HG02798 (cell line): ENCODE results near the gene SOHLH1.

Experiments used
- ATAC-seq: cut with Tn5 transposase; IDR thresholded peaks from one replicate; pipeline ENCODE4 v1.9.1; 2021; ENCODE audit warnings: mild to moderate bottlenecking; ENCODE audit not compliant: unreplicated experiment, poor library complexity

SOHLH1 gene, protein sequence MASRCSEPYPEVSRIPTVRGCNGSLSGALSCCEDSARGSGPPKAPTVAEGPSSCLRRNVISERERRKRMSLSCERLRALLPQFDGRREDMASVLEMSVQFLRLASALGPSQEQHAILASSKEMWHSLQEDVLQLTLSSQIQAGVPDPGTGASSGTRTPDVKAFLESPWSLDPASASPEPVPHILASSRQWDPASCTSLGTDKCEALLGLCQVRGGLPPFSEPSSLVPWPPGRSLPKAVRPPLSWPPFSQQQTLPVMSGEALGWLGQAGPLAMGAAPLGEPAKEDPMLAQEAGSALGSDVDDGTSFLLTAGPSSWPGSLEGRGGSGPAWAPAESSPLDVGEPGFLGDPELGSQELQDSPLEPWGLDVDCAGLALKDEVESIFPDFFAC

DNA sequence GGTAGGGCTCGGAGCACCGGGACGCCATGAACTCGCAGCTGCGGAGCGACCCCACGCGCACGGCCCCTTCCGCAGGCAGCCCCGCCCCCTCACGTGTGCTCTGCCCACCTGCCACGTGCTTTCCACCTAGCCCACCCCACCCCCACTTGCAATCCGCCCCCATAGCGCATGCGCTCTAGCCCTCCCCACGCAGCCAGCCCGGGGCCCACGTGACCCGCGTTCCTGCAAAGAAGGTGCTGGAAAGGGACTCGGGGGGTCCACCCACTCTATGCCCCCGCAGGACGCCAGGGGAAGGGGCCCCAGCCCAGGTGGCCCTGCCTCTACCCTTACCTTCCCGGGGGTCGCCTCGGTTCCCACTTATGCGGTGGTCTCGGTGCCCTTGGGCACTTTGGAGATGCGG is at the start of gene SOHLH1:
TSS of gene SOHLH1 (minus strand) at position 42 of the 400 bp plus-strand sequence. CDS start at position 28, 14 bp downstream.
- no peak for ATAC-seq

DNA sequence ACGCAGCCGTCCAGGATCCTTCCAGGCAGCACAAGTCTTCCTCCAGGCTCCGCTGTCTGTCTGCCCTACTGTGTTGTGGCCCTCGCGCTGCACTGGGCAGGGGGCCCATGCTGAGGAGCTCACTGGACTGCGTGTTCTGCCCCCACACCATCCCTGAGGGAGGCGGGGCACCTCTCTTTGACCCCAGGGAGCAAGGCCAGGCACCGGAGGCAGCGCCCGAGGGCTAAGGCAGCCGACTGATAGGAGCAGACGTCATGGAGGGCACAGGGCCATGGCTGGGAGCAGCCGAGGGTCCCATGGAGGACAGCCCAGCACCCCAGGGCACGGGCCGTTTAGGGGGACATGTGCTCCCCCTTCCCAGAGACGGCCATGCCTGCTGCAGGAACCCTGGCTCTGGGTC is 49.4 kb upstream of the SOHLH1 start:
- no peak for ATAC-seq

DNA sequence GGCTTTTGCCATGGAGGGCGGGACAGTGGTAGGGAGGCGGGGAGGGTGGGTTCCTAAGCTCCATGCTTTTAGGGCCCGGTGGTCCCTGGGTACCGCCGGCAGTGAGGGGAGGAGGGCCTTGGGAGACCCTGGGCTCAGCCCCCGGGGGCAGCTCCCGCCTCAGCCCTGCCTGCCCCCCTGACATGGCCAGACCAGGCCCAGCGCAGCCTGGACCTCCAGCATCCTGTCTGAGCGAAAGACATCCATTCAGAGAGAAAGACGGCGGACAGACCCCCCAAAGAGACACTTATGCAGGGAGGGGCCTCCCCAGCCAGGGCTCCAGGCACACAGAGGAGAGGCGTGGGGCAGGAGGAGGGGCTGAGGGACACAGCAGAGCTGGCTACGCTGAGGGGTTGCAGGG is 48.0 kb upstream of the SOHLH1 start:
- no peak for ATAC-seq

DNA sequence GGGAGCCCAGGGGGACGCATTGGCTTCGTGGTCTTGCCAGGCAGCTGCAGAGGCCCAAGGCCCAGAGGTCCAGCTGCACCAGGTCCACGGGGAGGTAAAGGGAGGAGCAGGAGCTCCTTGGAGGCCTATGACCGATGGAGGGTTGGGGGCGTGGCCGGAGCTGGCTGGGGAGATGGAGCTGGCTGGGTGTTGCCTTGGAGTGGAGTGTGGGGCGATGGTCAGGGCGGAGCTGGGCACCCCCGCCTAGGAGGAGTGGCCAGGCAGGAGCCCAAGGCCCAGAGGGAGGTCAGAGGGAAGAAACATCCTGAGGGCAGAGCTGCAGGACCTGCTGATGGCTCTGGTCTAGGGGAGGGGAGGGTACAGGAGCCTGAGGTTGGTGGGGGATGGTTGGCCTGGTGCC is 47.3 kb upstream of the SOHLH1 start:
- no peak for ATAC-seq

DNA sequence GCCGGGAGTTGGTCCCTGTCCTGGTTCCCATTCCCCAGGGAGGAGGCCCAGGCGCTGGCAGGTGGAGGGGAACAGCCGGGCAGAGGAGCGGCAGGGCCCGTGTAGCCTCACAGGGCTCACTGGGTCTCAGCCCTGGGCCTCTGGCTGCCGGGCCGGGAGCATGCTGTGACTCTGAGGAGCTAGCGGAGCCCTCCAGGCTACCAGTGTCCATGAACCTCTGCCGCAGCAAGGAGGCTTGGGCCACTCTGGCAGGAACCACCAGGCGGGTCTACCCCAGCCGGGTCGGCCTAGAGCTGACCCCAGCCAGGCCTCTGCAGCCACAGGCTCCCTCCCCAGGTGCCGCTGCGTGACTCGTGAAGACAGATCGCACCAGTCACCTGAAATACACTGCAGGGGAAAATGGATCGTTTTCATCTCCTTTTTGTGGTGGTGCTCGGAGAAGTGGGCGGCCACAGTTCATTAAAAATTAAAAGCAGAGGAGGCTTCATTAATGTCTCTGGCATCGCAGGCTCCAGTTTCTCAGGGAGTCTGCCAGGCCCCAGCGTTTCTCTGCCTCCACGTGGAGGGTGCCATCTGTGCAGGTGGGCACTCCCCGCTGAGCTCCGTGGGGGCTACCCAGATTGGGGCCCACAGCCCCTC is 46.5 kb upstream of the SOHLH1 start:
- ATAC-seq = no peak

DNA sequence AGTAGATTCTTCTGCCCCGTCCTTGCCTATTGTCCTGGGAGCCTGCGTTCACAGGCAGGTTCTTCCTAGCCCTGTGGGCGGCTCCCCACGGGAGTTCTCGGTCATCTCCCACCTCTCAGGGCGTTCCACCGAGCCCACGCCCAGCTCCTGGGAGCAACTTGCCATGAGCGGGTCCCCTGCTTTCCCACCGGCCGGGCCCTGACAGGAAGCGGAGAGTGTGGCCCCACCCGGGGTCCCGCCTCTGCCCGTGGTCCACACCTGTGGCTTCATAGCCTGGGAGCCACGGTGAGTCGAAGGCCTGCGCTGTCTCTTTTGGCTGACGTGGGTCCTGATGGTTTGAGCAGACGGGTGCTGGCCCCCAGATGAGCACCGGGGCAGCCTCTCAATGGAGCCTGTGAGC is 45.9 kb upstream of the SOHLH1 start:
- no peak for ATAC-seq

DNA sequence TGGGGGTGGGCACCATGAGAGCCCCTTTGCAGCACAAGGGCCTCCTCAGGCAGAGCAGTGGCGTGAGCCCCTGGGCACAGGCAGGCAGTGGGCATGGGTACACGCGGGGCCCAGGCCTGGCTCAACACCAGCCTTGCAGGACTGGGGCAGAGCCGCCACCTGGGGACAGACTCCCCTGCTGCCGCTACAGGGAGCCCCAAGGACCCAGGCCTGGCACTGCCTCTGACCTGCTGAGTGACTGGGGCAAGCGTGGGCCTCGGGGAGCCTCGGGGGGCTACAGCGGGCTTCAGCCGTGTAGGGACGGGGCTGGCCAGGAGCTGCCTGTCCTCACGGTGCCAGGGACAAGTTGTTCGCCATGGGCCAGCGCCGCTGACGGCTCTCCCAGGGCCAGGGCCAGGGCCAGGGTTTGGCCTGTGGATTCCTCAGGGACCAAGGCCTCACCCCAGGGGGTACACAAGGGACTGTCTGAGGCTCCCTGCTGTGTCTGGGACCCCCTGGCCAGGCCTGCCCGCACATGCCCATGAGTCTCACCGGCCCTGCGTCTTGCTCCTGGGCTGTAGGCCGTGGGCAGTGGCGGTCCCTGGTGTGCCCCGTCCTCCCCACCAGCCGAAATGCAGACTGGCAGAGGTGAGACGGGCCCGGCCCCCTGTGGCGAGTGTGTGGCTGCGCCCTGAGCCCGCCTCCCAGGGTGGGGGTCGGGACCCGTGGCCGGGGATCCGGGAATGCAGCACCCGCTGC is 45.2 kb upstream of the SOHLH1 start:
- no peak for ATAC-seq

DNA sequence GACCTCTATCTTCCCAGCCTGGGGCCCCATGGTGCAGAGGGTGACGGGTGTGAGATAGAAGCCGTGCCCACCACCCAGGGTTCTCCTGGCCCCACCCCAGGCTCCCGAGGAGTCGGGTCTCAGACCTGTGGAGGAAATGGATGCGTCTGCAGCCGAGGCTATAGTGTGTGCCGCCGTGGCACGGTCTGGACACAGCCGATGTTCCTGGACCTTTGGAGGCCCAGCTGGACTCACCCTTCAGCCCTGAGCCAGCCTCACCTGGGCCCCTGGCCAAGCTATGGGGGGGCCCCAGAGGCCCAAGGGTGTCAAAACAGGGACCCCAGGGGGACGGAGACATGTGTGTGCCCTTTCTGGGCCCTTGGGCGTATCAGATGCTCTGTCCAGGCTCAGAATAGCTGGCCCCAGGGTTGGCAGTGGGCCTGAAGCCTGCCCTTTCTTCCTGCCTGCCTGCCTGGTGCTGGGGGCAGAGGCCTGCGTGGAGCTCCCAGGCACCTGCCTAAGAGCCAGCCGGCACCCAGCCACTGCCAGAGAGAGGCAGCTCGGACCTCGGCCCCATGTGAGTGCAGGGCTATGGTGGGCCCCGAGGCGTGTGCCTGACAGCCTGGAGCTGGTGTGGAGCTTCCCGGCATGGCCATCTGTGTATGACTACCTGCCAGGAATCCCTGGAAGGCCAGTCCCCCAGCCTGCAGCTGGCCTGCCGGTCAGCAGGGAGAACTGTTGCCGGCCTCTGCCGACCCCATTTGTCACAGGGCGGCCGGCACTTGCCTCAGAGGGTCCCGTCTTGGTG is 44.5 kb upstream of the SOHLH1 start:
- no peak for ATAC-seq

DNA sequence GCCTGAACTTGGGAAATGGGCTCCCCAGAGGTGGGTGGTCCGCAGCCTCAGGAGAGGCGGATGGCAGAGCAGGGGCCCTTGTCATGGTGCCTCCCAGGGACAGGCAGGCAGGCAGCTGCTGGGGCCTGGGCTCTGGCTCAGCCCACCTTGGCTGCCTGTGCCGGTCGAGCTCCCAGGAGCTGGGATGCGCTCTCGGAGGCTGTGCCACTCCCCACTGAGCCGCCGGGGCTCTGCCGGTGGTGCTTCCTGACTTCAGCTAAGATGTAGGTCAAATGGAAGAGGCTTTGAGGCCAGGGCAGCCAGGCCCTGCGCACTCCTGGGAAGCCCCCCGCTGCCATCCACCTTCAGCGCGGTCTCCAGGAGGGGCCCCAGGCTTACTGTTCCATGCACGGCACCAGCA is 43.7 kb upstream of the SOHLH1 start:
- ATAC-seq = no peak

DNA sequence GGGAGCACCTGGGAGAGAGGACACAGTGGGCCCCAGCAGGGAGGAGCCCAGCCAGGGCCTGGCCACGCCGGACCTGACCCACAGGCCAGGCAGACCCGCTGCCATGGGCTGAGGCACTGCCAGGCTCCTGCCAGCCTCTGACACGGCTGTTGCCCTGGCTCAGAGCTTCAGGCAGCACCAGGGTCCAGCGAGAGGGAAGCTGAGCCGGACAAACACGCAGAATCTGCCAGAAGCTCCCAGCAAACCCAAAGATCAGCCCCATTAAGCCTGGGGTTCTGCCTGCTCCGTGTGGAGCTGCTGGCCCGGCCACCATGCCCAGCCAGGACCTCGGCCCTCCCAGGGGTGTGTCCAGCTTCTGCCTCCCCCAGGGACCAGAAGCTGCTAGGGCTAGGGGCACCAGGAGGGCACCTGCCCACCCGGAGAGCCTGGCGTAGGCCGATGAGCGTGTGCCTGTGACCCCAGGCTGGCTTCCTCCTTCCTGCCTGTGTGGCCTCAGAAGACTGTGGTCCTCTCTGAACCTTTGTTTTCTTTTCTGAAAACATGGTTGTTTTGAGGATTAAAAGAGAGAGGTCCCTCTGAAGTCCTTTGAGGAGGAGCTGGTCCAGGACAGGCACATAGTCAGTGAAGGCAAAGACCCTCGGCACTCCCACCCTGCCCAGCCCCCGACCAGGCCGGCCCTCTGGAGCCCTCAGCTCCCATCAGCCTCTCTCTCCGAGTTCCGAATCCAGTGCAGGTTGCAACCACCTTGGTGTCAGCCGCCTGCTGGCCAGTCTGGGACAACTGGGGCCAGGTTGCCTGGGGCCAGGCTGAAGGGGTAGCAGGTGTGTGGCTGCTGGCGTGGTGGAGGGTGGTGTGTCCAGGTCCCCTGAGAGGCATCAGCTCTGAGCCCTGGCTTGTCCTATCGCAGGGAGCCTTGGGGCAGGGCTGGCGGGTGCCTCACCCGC is 42.3 kb upstream of the SOHLH1 start:
- ATAC-seq = no peak

DNA sequence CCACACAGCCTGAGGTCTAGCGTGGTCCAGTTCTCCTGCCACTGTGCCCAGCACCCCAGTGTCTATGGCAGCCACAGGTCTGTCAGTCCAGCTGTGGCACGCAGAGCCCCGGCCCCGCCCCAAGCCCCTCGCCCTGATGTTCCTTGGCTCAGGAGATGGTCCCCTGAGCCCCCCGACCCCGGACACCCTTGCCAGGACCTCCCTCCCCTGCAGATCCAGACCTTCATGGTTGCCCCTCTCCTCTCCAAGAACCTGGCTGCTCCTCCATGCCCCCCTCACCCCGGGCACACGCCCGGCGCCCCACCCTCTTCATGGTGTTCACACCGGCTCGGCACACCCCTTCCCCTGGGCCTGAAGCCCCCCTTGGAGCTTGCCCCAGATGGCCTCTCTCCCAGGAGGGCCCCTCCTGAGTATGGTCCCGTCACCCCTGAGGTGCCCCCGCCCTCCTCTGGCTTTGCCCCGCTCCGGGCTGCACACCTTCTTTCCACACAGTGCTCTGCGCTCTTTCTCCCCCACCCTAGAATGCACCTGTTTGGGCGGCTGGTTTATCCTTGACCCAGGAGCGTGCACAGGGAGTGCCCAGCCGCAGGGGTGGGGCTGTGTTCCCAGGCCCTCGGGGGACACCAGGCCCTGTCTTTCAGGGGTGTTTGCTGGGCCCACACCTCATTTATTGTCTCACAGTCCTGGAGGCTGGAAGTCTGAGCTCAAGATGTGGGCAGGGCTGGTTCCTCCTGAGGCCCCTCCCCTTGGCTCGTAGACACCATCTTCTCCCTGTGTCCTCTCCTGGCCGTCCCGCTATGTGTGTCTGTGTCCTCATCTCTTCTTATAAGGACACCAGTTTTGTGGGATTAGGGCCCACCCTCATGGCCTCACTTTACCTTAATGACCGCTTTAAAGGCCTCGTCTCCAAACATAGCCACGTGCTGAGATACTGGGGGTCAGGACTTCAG is 40.3 kb upstream of the SOHLH1 start:
- no peak for ATAC-seq

DNA sequence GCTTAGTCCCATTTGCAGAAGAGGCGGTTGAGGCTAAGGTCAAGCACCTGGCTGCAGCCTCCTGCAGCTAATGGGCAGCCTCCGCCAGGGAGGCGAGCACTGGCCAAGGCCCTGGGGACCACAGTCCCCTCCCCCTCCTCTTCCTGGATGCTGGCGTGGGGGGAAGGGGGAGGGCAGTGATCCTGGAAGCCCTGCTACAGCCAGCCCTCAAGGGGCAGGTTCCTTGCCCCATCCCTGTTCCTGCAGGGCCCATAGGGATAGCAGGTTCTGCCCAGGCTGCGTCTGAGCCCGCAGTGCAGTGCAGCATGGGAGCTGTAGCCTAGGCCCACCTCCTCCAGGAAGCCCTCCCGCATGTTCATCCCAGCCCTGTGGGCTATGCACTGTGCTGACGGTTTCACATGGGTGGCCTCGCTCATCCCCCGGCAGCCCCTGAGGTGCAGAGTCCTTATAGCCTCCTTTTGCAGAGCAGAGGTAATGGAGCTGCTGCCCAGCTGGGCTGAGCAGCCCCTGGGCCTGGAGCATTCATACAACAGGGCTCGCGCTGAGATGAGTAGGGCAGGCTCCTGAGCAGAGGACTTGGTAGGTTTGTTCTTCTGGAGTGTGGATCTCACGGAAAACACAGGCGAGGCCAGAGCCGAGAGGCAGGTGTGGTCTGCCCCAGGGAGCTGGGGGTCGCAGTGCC is 38.7 kb upstream of the SOHLH1 start:
- ATAC-seq = no peak

DNA sequence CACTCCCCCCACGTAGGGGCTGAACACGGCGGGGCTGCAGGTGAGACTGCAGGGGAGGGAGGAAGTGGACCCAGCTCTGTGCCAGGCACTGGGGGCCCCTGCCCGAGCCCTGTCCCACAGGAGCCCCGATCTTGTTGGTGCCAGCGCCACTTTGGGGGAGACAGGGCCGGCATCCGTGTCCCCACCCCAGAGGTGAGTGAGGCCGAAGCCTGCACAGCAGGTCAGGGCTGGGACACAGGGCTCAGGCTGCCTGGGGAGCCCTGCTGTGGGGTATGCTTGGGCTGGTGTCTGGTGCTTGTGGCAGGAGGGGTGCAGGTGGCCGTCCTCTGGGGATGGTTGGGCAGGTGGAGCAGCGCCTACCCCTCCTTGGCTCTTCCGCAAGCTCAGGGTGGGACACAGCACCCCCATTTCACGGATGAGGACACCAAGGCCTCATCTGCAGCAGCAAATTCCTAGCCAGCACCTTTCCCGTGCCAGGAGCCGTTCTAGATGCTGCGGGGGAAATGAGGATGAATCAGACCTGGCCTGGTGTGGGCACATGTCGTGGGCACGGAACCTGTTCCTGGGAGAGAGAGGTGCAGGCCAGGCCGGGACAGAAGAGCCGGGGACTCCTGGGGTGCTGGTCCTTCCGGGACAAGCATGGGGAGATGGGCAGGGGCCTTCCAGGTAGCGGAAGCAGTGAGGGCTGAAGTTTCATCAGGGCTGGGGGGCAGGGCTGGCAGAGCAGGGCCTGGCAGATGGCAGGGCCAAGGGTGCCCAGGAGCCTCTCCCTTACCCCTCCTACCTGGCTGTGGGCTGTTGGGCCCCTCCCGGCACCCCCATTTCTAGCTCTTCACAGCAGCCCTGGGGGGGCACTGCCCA is 37.9 kb upstream of the SOHLH1 start:
- no peak for ATAC-seq

DNA sequence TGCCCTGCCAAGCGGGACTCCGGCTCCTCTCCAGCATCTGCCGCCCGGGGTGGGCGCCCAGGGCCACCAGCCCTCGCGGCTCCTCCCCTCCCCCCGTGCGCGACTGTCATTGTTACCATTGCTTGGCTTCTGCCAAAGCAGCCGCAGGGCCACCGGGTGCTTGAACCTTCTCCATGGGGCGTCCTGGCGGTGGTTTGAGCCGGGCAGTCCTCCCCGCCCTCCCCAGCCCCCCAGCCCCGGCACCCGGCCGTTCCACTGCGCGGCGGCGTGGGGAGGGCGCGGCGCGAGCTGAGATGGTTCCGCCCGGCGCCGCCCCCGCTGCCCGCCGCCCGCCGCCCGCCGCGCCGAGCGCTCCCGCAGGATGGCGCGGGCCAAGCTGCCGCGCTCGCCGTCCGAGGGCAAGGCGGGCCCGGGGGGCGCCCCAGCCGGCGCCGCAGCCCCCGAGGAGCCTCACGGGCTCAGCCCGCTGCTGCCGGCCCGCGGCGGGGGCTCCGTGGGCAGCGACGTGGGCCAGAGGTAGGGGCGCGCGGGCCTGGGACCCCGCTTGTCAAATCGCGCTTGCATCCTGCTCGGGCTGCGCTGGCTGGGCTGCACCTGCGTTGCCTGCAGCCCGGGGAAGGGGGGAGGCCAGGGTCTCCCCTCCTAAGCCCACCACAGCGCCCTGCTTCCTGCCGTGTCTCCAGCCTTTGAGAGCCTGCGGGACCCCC is 37.1 kb upstream of the SOHLH1 start:
- ATAC-seq = no peak

DNA sequence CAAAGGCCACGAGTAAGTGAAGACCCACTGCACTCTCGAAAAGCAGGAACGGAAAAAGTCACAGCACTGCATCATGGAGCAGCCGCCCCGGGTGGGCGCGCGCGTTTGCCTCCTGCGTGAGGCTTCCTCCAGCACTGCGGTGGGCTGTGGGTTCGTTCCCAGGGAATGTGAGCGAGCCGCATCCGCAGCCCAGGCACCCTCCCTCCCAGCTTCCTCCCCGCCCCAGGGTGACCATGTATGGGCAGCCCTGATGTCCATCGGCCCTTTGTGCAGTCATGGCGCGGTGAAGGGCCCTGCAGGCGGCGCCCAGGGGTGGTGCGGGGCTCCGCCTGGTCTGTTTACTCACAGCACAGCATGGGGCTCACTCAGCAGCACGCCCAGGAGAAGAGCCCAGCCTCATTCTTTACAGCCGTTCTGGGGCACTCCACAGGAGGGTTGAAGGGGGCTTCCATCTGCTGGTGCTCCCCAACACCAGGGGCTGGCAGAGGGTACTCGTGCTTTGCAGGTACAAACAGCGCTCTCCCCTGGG is 35.4 kb upstream of the SOHLH1 start:
- no peak for ATAC-seq
